Upper lobe of right lung (tissue), 1 donor: ENCODE data around the gene TMEM184A. TPM values are rescaled to one million over a fixed set of nuclear protein-coding genes. Genes with fewer than 3 reads are reported as not detected.

ENCODE experiments used
- ATAC-seq: fragments of 200-7000 bp; cut with Tn5 transposase; one replicate; pipeline ENCODE4 v1.9.1; 2020; ENCODE audit warnings: mild to moderate bottlenecking, moderate library complexity
- DNase-seq: peaks from one replicate; pipeline ENCODE4 v3.0.0-alpha.2; 2020
- H3K27ac ChIP-seq: fragments of 200-600 bp; one replicate; pipeline ENCODE4 v1.8.0; 2022
- H3K27me3 ChIP-seq: fragments of 200-600 bp; one replicate; pipeline ENCODE4 v1.8.0; 2022; ENCODE audit warnings: mild to moderate bottlenecking
- H3K36me3 ChIP-seq: fragments of 200-600 bp; one replicate; pipeline ENCODE4 v1.8.0; 2022
- H3K4me1 ChIP-seq: fragments of 200-600 bp; one replicate; pipeline ENCODE4 v1.8.0; 2022
- H3K4me3 ChIP-seq: fragments of 200-600 bp; one replicate; pipeline ENCODE4 v1.8.0; 2022; ENCODE audit warnings: mild to moderate bottlenecking
- H3K9me3 ChIP-seq: fragments of 200-600 bp; one replicate; pipeline ENCODE4 v1.8.0; 2022
- CTCF ChIP-seq: fragments of 200-600 bp; IDR thresholded peaks from one replicate; pipeline ENCODE4 v1.8.0; 2022; ENCODE audit warnings: antibody characterized with exemption
- intact Hi-C: fragments of 100-400 bp; cut with DNase I; formaldehyde crosslinking; loops from one replicate; pipeline ENCODE4 v1.11.0; 2022
- total RNA-seq: library from RNA; stranded (reverse); fragmentation: NEBNext Ultra II Directional; extraction: Animal tissue kit (Norgen Biotek cat#: 25700); gene quantifications from one replicate; pipeline ENCODE4 v1.2.1, GENCODE V29; 2021
- donor health status: DM: no; HTN: yes; CAD: no; lungs with severe emphysema.

Gene TMEM184A
- total RNA-seq, 1 donor from 2014 or later, result 4.4 TPM

GRCh38 chr7:1536743-1537534 is 19.1 kb downstream of the TMEM184A start:
- Histone ChIP-seq H3K36me3 (peaks cover 29% of the 10 kb centered on the region), H3K4me3 (peak overlapping the region; percentile 55), H3K27me3 (no peaks in the 10 kb centered on the region), H3K4me1 (peaks cover 45% of the 10 kb centered on the region), H3K27ac (peak overlapping the region; percentile 88), H3K9me3 (no peaks in the 10 kb centered on the region)
- ATAC-seq (peak; percentile 82), DNase-seq (peak; percentile 95)
- intact Hi-C loops, result no loop called here
- no peak for TF ChIP-seq CTCF

- intact Hi-C loops, result no loop called here
- H3K4me1 ChIP-seq, result peaks cover 49% of the 10 kb centered on the region
- TF ChIP-seq CTCF, result no peak
These were observed 19.6 kb downstream of the TMEM184A start for GRCh38 chr7:1536455-1536742.

GRCh38 chr7:1535701-1536454 is 20.1 kb downstream of the TMEM184A start:
- DNase-seq, result no peak
- Histone ChIP-seq H3K4me1 (peaks cover 49% of the 10 kb centered on the region), H3K27ac (peak overlapping the region; percentile 88), H3K9me3 (no peaks in the 10 kb centered on the region), H3K36me3 (peaks cover 20% of the 10 kb centered on the region), H3K4me3 (no peak overlapping the region), H3K27me3 (no peaks in the 10 kb centered on the region)
- no peak for TF ChIP-seq CTCF
- ATAC-seq, result no peak
- intact Hi-C loops, result no loop called here

More at GRCh38 chr7:1536455-1536742, 19.6 kb downstream of the TMEM184A start:
- H3K9me3 ChIP-seq, result no peaks in the 10 kb centered on the region
- no peaks in the 10 kb centered on the region for H3K27me3 ChIP-seq
- ATAC-seq, result no peak
- H3K36me3 ChIP-seq, result peaks cover 25% of the 10 kb centered on the region
- peak overlapping the region; percentile 88 for H3K27ac ChIP-seq
- peak overlapping the region; percentile 55 for H3K4me3 ChIP-seq
- no peak for DNase-seq

- Histone ChIP-seq H3K27me3 (no peaks in the 10 kb centered on the region), H3K27ac (no peak overlapping the region), H3K4me1 (peaks cover 49% of the 10 kb centered on the region), H3K9me3 (no peaks in the 10 kb centered on the region), H3K4me3 (no peak overlapping the region), H3K36me3 (peaks cover 12% of the 10 kb centered on the region)
- ATAC-seq (no peak), DNase-seq (no peak)
- no peak for TF ChIP-seq CTCF
- intact Hi-C loops, result no loop called here
These were observed 20.9 kb downstream of the TMEM184A start for GRCh38 chr7:1535100-1535458.

GRCh38 chr7:1534330-1535099 is 21.5 kb downstream of the TMEM184A start:
- intact Hi-C loops, result no loop called here
- DNase-seq (no peak), ATAC-seq (no peak)
- no peak for TF ChIP-seq CTCF
- H3K36me3 ChIP-seq, result peaks cover 6% of the 10 kb centered on the region
- H3K4me1 ChIP-seq, result peaks cover 49% of the 10 kb centered on the region
- H3K27me3 ChIP-seq, result no peaks in the 10 kb centered on the region
- H3K9me3 ChIP-seq, result no peaks in the 10 kb centered on the region
- no peak overlapping the region for H3K4me3 ChIP-seq
- peak overlapping the region; percentile 91 for H3K27ac ChIP-seq
